Measurements from ENCODE around the gene MTHFSD. TPM values are rescaled to one million over a fixed set of nuclear protein-coding genes. Genes with fewer than 3 reads are reported as not detected.

Gene MTHFSD
- total RNA-seq, 2 experiments from 2014 or later = 7.3 to 7.9 TPM

- TF ChIP-seq CTCF (IDR thresholded peaks at IDR 0.05) = no peak
- Mint-ChIP-seq H3K4me1 (ENCODE audit: low read depth) (peaks cover 8% of the 10 kb centered on the region), H3K36me3 (ENCODE audit: low read depth) (no peaks in the 10 kb centered on the region), H3K9me3 (no peaks in the 10 kb centered on the region), H3K27me3 (peaks cover 81% of the 10 kb centered on the region), H3K4me3 (no peak overlapping the region), H3K27ac (no peak overlapping the region)
- Histone ChIP-seq H3K4me1 (ENCODE audit: insufficient read depth, low read length) (peaks cover 13% of the 10 kb centered on the region), H3K9me3 (ENCODE audit: control insufficient read depth in 1 of 2, insufficient read depth in 1 of 2, low read length in 2 of 2) (peaks cover 0 to 6% of the 10 kb centered on the region in 2 experiments), H3K27me3 (ENCODE audit: control insufficient read depth in 1 of 2, insufficient read depth in 2 of 2, low read length in 2 of 2) (peaks cover 51 to 56% of the 10 kb centered on the region in 2 experiments), H3K4me3 (ENCODE audit: low read length) (no peak overlapping the region), H3K27ac (ENCODE audit: low read depth in 1 of 2, low read length in 2 of 2) (no peak overlapping the region), H3K36me3 (ENCODE audit: insufficient read depth, low read length) (no peaks in the 10 kb centered on the region)
- DNase-seq = no peak
- ATAC-seq (ENCODE audit: poor library complexity) = no peak
- CTCF ChIA-PET = no interaction called here
- intact Hi-C loops (cut with DNase I, micrococcal nuclease) = no loop called here
- POLR2A ChIA-PET = no interaction called here
Measured at GRCh38 chr16:86580063-86580790, 25.2 kb upstream of the MTHFSD start.

- H3K27ac ChIP-seq (ENCODE audit: low read depth in 1 of 2, low read length in 2 of 2) = no peak overlapping the region
- no peak overlapping the region for H3K4me3 ChIP-seq (ENCODE audit: low read length)
- H3K9me3 ChIP-seq (ENCODE audit: control insufficient read depth in 1 of 2, insufficient read depth in 1 of 2, low read length in 2 of 2) = peaks cover 0 to 6% of the 10 kb centered on the region in 2 experiments
- intact Hi-C loops (cut with DNase I, micrococcal nuclease) = no loop called here
- ATAC-seq (ENCODE audit: poor library complexity) (no peak), DNase-seq (no peak)
- Mint-ChIP-seq H3K4me1 (ENCODE audit: low read depth) (peaks cover 8% of the 10 kb centered on the region), H3K36me3 (ENCODE audit: low read depth) (no peaks in the 10 kb centered on the region), H3K27ac (no peak overlapping the region), H3K9me3 (no peaks in the 10 kb centered on the region), H3K4me3 (no peak overlapping the region), H3K27me3 (peaks cover 85% of the 10 kb centered on the region)
- ChIA-PET CTCF (no interaction called here), POLR2A (no interaction called here)
- no peaks in the 10 kb centered on the region for H3K36me3 ChIP-seq (ENCODE audit: insufficient read depth, low read length)
- peaks cover 59 to 63% of the 10 kb centered on the region in 2 experiments for H3K27me3 ChIP-seq (ENCODE audit: control insufficient read depth in 1 of 2, insufficient read depth in 2 of 2, low read length in 2 of 2)
- H3K4me1 ChIP-seq (ENCODE audit: insufficient read depth, low read length) = peaks cover 13% of the 10 kb centered on the region
- no peak for TF ChIP-seq CTCF (IDR thresholded peaks at IDR 0.05)
Measured at GRCh38 chr16:86579268-86580062, 24.4 kb upstream of the MTHFSD start.

DNA sequence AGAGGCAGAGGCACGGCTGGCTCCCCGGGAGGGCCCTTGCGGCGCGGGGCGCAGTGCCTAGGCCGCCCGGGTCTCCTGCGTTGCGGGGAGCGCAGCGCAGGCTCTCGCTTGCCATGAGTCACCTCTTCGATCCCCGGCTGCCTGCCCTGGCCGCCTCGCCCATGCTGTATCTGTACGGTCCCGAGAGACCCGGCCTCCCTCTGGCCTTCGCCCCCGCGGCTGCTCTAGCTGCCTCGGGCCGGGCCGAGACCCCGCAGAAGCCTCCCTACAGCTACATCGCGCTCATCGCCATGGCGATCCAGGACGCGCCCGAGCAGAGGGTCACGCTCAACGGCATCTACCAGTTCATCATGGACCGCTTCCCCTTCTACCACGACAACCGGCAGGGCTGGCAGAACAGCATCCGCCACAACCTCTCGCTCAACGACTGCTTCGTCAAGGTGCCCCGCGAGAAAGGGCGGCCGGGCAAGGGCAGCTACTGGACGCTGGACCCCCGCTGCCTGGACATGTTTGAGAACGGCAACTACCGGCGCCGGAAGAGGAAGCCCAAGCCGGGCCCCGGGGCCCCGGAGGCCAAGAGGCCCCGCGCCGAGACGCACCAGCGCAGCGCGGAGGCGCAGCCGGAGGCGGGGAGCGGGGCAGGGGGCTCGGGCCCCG lies 23.7 kb upstream of the MTHFSD start:
- H3K27ac ChIP-seq (ENCODE audit: low read depth in 1 of 2, low read length in 2 of 2) = no peak overlapping the region
- CTCF ChIA-PET = no interaction called here
- ATAC-seq (ENCODE audit: poor library complexity) = no peak
- POLR2A ChIA-PET = no interaction called here
- H3K27ac Mint-ChIP-seq = no peak overlapping the region
- intact Hi-C loops (cut with DNase I, micrococcal nuclease) = no loop called here
- no peak overlapping the region for H3K4me3 ChIP-seq (ENCODE audit: low read length)
- H3K36me3 Mint-ChIP-seq (ENCODE audit: low read depth) = no peaks in the 10 kb centered on the region
- peaks cover 65 to 69% of the 10 kb centered on the region in 2 experiments for H3K27me3 ChIP-seq (ENCODE audit: control insufficient read depth in 1 of 2, insufficient read depth in 2 of 2, low read length in 2 of 2)
- H3K27me3 Mint-ChIP-seq = peaks cover 90% of the 10 kb centered on the region
- peaks cover 13% of the 10 kb centered on the region for H3K4me1 ChIP-seq (ENCODE audit: insufficient read depth, low read length)
- H3K9me3 Mint-ChIP-seq = no peaks in the 10 kb centered on the region
- H3K36me3 ChIP-seq (ENCODE audit: insufficient read depth, low read length) = no peaks in the 10 kb centered on the region
- DNase-seq = no peak
- H3K4me1 Mint-ChIP-seq (ENCODE audit: low read depth) = peaks cover 8% of the 10 kb centered on the region
- TF ChIP-seq CTCF (IDR thresholded peaks at IDR 0.05) = no peak
- H3K9me3 ChIP-seq (ENCODE audit: control insufficient read depth in 1 of 2, insufficient read depth in 1 of 2, low read length in 2 of 2) = peaks cover 0 to 6% of the 10 kb centered on the region in 2 experiments
- no peak overlapping the region for H3K4me3 Mint-ChIP-seq
